Uterus (tissue), 2 donors: ENCODE results near the gene CARD10.

Experiments used
- CTCF ChIP-seq, 4 experiments: fragments of 200-600 bp in 2 of 4; fragments of 450-650 bp in 2 of 4; sonication (generic) in 2 of 4; IDR thresholded peaks; one replicate each; pipeline ENCODE4 v1.5.1; 2016 to 2019; ENCODE audit warnings: antibody characterized with exemption in 4 of 4, mild to moderate bottlenecking in 2 of 4, moderate library complexity in 1 of 4
- POLR2A ChIP-seq, 2 donors: fragments of 450-650 bp; IDR thresholded peaks; one replicate each; pipeline ENCODE4 v1.6.1; 2016; ENCODE audit warnings: antibody characterized with exemption in 2 of 2, mild to moderate bottlenecking in 1 of 2, moderate library complexity in 1 of 2

- TF ChIP-seq CTCF (IDR thresholded peaks at IDR 0.05): no peak
- TF ChIP-seq POLR2A (IDR thresholded peaks at IDR 0.05): no peak
These were observed 38.5 kb downstream of the CARD10 start for GRCh38 chr22:37480387-37481346.
